ENCODE results near the gene ZHX3.

GRCh38 chr20:41167118-41167470 is 150.4 kb downstream of the ZHX3 start:
- no peak for TF ChIP-seq EZH2 (conservative IDR thresholded peaks at IDR 0.05; ENCODE audit: low read depth, low read length)
- no peak for TF ChIP-seq TAF1 (CRISPR knock-in tag; IDR thresholded peaks at IDR 0.05)
- no peak for TF ChIP-seq DR1 (CRISPR knock-in tag; IDR thresholded peaks at IDR 0.05)
- no peak for TF ChIP-seq MIER3 (CRISPR knock-in tag; IDR thresholded peaks at IDR 0.05; ENCODE audit: borderline replicate concordance)
- TF ChIP-seq ZNF496 (CRISPR knock-in tag; IDR thresholded peaks at IDR 0.05; ENCODE audit: insufficient replicate concordance): no peak
- no peak for TF ChIP-seq GZF1 (CRISPR knock-in tag; IDR thresholded peaks at IDR 0.05)
- TF ChIP-seq POLR2AphosphoS5 (IDR thresholded peaks at IDR 0.05; ENCODE audit: low read depth, low read length): no peak
- no peak for TF ChIP-seq NCOA1 (CRISPR knock-in tag; IDR thresholded peaks at IDR 0.05)
- TF ChIP-seq CTCF (CRISPR knock-in tag; IDR thresholded peaks at IDR 0.05): no peak
- TF ChIP-seq ZEB1 (IDR thresholded peaks at IDR 0.05; ENCODE audit: insufficient replicate concordance, low read depth): no peak
- TF ChIP-seq DNMT1 (CRISPR knock-in tag; IDR thresholded peaks at IDR 0.05): no peak
